HG03139 (cell line): ENCODE measurements around the gene CD8B.
"Not testable (repeated sequence)": the region's sequence is repeated elsewhere in the genome, so short reads cannot be mapped to it uniquely, and the experiment has no call there.

Experiments
- ATAC-seq: cut with Tn5 transposase; IDR thresholded peaks from one replicate; pipeline ENCODE4 v1.9.1; 2021; ENCODE audit not compliant: unreplicated experiment

The CD8B gene

GRCh38 chr2:86861628-86862379 lies at the start of gene CD8B:
Gene CD8B (minus strand): TSS chr2:86861886. CDS start chr2:86861865, 21 bp downstream.
- not testable (repeated sequence) for ATAC-seq

GRCh38 chr2:86905868-86906267 lies 44.2 kb upstream of the CD8B start:
- not testable (repeated sequence) for ATAC-seq

GRCh38 chr2:86900687-86901086 lies 39.0 kb upstream of the CD8B start:
- ATAC-seq: not testable (repeated sequence)

GRCh38 chr2:86886026-86886425 lies 24.3 kb upstream of the CD8B start:
- ATAC-seq: not testable (repeated sequence)

GRCh38 chr2:86882865-86883264 lies 21.2 kb upstream of the CD8B start:
- ATAC-seq: not testable (repeated sequence)

- ATAC-seq: not testable (repeated sequence)
Measured at GRCh38 chr2:86882118-86882665, 20.5 kb upstream of the CD8B start.

GRCh38 chr2:86878986-86879385 lies 17.3 kb upstream of the CD8B start:
- ATAC-seq: not testable (repeated sequence)

GRCh38 chr2:86870941-86871340 lies 9.3 kb upstream of the CD8B start:
- ATAC-seq: not testable (repeated sequence)

- ATAC-seq: not testable (repeated sequence)
Measured at GRCh38 chr2:86868895-86869468, 7.3 kb upstream of the CD8B start.

- not testable (repeated sequence) for ATAC-seq
Measured at GRCh38 chr2:86862380-86862703, 656 bp upstream of the CD8B start.

- not testable (repeated sequence) for ATAC-seq
Measured at GRCh38 chr2:86861175-86861574, 511 bp downstream of the CD8B start.

GRCh38 chr2:86860573-86860972 lies 1.1 kb downstream of the CD8B start:
- not testable (repeated sequence) for ATAC-seq

- ATAC-seq: not testable (repeated sequence)
Measured at GRCh38 chr2:86857688-86858087, 4.0 kb downstream of the CD8B start.

- not testable (repeated sequence) for ATAC-seq
Measured at GRCh38 chr2:86856498-86856897, 5.2 kb downstream of the CD8B start.

- not testable (repeated sequence) for ATAC-seq
Measured at GRCh38 chr2:86855981-86856380, 5.7 kb downstream of the CD8B start.

- not testable (repeated sequence) for ATAC-seq
Measured at GRCh38 chr2:86851581-86851980, 10.1 kb downstream of the CD8B start.

GRCh38 chr2:86842607-86843234 lies 19.0 kb downstream of the CD8B start:
- ATAC-seq: not testable (repeated sequence)

GRCh38 chr2:86841330-86841729 lies 20.4 kb downstream of the CD8B start:
- ATAC-seq: not testable (repeated sequence)

GRCh38 chr2:86839871-86840548 lies 21.7 kb downstream of the CD8B start:
- ATAC-seq: not testable (repeated sequence)

GRCh38 chr2:86839455-86839854 lies 22.2 kb downstream of the CD8B start:
- not testable (repeated sequence) for ATAC-seq

GRCh38 chr2:86837714-86838113 lies 24.0 kb downstream of the CD8B start:
- not testable (repeated sequence) for ATAC-seq
